ENCODE measurements around the gene CDK5RAP1.

Gene CDK5RAP1

DNA sequence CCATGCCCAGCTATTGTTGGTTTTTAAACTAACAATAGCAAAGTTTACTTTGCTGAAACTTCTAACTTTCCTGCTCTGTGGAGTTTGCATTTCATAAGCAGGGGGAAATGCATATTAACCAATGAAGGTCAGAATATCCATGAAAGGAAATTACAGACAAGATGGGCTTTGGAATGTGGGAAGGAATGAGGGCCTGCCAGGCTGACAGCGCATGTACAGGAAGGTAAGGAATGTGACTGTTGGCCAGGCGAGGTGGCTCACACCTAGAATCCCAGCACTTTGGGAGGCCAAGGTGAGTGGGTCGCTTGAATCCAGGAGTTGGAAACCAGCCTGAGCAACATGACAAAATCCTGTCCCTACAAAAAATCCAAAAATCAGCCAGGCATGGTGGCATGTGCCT is 49.6 kb downstream of the CDK5RAP1 start:
- CTCF ChIA-PET = interaction anchor here (0.6 to 1.4 kb wide), 2 partner anchors 9 to 50 kb away, joined by 3 read pairs; partner anchors contain the start of gene CDK5RAP1
- H3K36me3 ChIP-seq (ENCODE audit: control insufficient read depth in 2 of 2, insufficient read depth in 1 of 2, low read length in 2 of 2) = peaks cover 0 to 18% of the 10 kb centered on the region in 2 experiments; a peak in 2 of 3 replicates
- H3K27ac ChIP-seq (ENCODE audit: extremely low read depth, low read depth, low read length) = no peak overlapping the region
- no peaks in the 10 kb centered on the region for H3K9me3 ChIP-seq (ENCODE audit: control insufficient read depth, insufficient read depth, low read depth, low read length)
- no peak overlapping the region for H3K4me3 ChIP-seq (ENCODE audit: low read depth, low read length)
- POLR2A ChIA-PET = no interaction called here
- no peak for TF ChIP-seq ZNF670 (tag by site-specific recombination; IDR thresholded peaks at IDR 0.05; ENCODE audit: low read depth)
- TF ChIP-seq ZNF792 (tag by site-specific recombination; IDR thresholded peaks at IDR 0.05) = no peak
- no peak for TF ChIP-seq ZNF76 (tag by site-specific recombination; IDR thresholded peaks at IDR 0.05; ENCODE audit: borderline replicate concordance, low read depth)
- no peak for TF ChIP-seq ZNF175 (tag by site-specific recombination; IDR thresholded peaks at IDR 0.05)
- TF ChIP-seq, protein P1, sequence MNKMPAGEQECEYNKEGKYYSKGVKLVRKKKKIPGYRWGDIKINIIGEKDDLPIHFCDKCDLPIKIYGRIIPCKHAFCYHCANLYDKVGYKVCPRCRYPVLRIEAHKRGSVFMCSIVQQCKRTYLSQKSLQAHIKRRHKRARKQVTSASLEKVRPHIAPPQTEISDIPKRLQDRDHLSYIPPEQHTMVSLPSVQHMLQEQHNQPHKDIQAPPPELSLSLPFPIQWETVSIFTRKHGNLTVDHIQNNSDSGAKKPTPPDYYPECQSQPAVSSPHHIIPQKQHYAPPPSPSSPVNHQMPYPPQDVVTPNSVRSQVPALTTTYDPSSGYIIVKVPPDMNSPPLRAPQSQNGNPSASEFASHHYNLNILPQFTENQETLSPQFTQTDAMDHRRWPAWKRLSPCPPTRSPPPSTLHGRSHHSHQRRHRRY (tag by site-specific recombination; IDR thresholded peaks at IDR 0.05) = no peak
- no peak for TF ChIP-seq IKZF3 (tag by site-specific recombination; IDR thresholded peaks at IDR 0.05)
- TF ChIP-seq, protein P2, sequence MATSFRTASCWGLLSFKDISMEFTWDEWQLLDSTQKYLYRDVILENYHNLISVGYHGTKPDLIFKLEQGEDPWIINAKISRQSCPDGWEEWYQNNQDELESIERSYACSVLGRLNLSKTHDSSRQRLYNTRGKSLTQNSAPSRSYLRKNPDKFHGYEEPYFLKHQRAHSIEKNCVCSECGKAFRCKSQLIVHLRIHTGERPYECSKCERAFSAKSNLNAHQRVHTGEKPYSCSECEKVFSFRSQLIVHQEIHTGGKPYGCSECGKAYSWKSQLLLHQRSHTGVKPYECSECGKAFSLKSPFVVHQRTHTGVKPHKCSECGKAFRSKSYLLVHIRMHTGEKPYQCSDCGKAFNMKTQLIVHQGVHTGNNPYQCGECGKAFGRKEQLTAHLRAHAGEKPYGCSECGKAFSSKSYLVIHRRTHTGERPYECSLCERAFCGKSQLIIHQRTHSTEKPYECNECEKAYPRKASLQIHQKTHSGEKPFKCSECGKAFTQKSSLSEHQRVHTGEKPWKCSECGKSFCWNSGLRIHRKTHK (tag by site-specific recombination; IDR thresholded peaks at IDR 0.05) = no peak
- TF ChIP-seq, protein P3, sequence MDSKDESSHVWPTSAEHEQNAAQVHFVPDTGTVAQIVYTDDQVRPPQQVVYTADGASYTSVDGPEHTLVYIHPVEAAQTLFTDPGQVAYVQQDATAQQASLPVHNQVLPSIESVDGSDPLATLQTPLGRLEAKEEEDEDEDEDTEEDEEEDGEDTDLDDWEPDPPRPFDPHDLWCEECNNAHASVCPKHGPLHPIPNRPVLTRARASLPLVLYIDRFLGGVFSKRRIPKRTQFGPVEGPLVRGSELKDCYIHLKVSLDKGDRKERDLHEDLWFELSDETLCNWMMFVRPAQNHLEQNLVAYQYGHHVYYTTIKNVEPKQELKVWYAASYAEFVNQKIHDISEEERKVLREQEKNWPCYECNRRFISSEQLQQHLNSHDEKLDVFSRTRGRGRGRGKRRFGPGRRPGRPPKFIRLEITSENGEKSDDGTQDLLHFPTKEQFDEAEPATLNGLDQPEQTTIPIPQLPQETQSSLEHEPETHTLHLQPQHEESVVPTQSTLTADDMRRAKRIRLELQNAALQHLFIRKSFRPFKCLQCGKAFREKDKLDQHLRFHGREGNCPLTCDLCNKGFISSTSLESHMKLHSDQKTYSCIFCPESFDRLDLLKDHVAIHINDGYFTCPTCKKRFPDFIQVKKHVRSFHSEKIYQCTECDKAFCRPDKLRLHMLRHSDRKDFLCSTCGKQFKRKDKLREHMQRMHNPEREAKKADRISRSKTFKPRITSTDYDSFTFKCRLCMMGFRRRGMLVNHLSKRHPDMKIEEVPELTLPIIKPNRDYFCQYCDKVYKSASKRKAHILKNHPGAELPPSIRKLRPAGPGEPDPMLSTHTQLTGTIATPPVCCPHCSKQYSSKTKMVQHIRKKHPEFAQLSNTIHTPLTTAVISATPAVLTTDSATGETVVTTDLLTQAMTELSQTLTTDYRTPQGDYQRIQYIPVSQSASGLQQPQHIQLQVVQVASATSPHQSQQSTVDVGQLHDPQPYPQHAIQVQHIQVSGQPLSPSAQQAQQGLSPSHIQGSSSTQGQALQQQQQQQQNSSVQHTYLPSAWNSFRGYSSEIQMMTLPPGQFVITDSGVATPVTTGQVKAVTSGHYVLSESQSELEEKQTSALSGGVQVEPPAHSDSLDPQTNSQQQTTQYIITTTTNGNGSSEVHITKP (tag by site-specific recombination; IDR thresholded peaks at IDR 0.05) = no peak
- no peak for TF ChIP-seq EGR2 (tag by site-specific recombination; IDR thresholded peaks at IDR 0.05; ENCODE audit: low read depth)
- TF ChIP-seq MEIS1 (CRISPR knock-in tag; IDR thresholded peaks at IDR 0.05; ENCODE audit: borderline replicate concordance) = no peak
- TF ChIP-seq GLIS1 (tag by site-specific recombination; IDR thresholded peaks at IDR 0.05) = no peak
- no peak for TF ChIP-seq ZNF776 (tag by site-specific recombination; IDR thresholded peaks at IDR 0.05; ENCODE audit: borderline replicate concordance)
- TF ChIP-seq ZBTB17 (tag by site-specific recombination; IDR thresholded peaks at IDR 0.05) = no peak
- TF ChIP-seq ZNF223 (tag by site-specific recombination; IDR thresholded peaks at IDR 0.05) = no peak
- TF ChIP-seq KLF1 (tag by site-specific recombination; IDR thresholded peaks at IDR 0.05) = no peak
- TF ChIP-seq ZNF155 (tag by site-specific recombination; IDR thresholded peaks at IDR 0.05) = no peak
- no peak for TF ChIP-seq ZNF138 (tag by site-specific recombination; IDR thresholded peaks at IDR 0.05; ENCODE audit: borderline replicate concordance)
- no peak for TF ChIP-seq ZNF626 (tag by site-specific recombination; IDR thresholded peaks at IDR 0.05)
- TF ChIP-seq ZNF114 (tag by site-specific recombination; IDR thresholded peaks at IDR 0.05) = no peak
- TF ChIP-seq ZNF391 (tag by site-specific recombination; IDR thresholded peaks at IDR 0.05; ENCODE audit: borderline replicate concordance, low read depth) = no peak
- no peaks in the 10 kb centered on the region for H3K4me1 ChIP-seq (ENCODE audit: control insufficient read depth, insufficient read depth, low read length)

DNA sequence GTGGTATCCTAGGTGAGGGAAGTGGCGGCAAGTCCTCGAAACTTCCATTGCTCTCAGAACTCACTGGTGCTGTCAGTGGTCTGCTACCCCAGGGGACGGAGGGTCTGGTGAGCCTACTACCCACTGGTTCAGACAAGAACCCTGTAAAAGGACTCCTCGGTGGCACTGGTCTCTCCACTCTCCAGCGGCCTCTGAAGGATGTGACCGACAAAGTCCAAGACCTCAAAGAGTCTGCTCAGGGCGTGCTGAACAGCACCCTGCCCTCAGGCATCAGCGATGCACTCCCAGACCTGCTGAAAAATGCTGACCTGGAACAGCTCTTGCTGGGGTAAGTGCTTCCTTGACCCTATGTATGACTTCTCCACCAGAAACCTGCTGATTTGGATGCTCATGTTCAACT is 51.8 kb downstream of the CDK5RAP1 start:
- no peaks in the 10 kb centered on the region for H3K4me1 ChIP-seq (ENCODE audit: control insufficient read depth, insufficient read depth, low read length)
- CTCF ChIA-PET = no interaction called here
- H3K9me3 ChIP-seq (ENCODE audit: control insufficient read depth, insufficient read depth, low read depth, low read length) = no peaks in the 10 kb centered on the region
- no peak overlapping the region for H3K4me3 ChIP-seq (ENCODE audit: low read depth, low read length)
- POLR2A ChIA-PET = no interaction called here
- no peak overlapping the region for H3K27ac ChIP-seq (ENCODE audit: extremely low read depth, low read depth, low read length)
- H3K36me3 ChIP-seq (ENCODE audit: control insufficient read depth in 2 of 2, insufficient read depth in 1 of 2, low read length in 2 of 2) = peaks cover 0 to 18% of the 10 kb centered on the region in 2 experiments; a peak in 2 of 3 replicates
- TF ChIP-seq AEBP2 (tag by site-specific recombination; IDR thresholded peaks at IDR 0.05; ENCODE audit: borderline replicate concordance) (no peak), OSR2 (tag by site-specific recombination; IDR thresholded peaks at IDR 0.05) (no peak), ZNF416 (tag by site-specific recombination; IDR thresholded peaks at IDR 0.05) (no peak), ZNF341 (tag by site-specific recombination; IDR thresholded peaks at IDR 0.05; ENCODE audit: low read depth) (no peak), GFI1B (tag by site-specific recombination; IDR thresholded peaks at IDR 0.05) (no peak), IKZF3 (tag by site-specific recombination; IDR thresholded peaks at IDR 0.05) (no peak), ZNF221 (tag by site-specific recombination; IDR thresholded peaks at IDR 0.05; ENCODE audit: borderline replicate concordance) (no peak), SP3 (tag by site-specific recombination; IDR thresholded peaks at IDR 0.05) (no peak)
- TF ChIP-seq, protein P4, sequence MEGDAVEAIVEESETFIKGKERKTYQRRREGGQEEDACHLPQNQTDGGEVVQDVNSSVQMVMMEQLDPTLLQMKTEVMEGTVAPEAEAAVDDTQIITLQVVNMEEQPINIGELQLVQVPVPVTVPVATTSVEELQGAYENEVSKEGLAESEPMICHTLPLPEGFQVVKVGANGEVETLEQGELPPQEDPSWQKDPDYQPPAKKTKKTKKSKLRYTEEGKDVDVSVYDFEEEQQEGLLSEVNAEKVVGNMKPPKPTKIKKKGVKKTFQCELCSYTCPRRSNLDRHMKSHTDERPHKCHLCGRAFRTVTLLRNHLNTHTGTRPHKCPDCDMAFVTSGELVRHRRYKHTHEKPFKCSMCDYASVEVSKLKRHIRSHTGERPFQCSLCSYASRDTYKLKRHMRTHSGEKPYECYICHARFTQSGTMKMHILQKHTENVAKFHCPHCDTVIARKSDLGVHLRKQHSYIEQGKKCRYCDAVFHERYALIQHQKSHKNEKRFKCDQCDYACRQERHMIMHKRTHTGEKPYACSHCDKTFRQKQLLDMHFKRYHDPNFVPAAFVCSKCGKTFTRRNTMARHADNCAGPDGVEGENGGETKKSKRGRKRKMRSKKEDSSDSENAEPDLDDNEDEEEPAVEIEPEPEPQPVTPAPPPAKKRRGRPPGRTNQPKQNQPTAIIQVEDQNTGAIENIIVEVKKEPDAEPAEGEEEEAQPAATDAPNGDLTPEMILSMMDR (tag by site-specific recombination; IDR thresholded peaks at IDR 0.05) = no peak
